ENCODE measurements around the gene STK32A.

DNA sequence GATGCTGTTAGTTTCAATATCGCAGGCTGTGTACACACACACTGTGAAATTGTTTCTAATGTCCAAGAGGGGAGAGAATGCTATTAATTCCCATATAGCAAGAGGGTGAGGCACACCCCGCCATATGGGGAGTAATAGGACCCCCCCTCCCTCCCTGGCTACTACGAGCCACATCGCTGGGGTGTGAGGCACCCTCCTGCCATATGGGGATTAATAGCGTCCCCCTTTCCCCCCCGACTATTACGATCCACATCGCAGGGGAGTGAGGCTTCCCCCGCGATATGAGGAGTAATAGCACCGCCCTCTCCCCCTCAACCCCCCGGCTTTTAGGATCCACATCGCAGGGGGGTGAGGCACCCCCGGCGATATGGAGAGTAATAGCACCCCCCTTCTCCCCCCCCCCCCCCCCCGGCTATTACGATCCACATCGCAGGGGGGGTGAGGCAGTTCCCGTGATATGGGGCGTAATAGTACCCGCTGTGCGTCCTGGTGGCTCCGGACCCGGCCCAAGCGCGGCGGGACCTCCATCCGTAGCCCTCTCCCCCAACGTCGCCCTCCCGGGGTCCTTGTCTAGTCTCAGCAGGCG is 494 bp upstream of the STK32A start:
- TF ChIP-seq POLR2A (IDR thresholded peaks at IDR 0.05) = no peak
- TF ChIP-seq, protein P1, sequence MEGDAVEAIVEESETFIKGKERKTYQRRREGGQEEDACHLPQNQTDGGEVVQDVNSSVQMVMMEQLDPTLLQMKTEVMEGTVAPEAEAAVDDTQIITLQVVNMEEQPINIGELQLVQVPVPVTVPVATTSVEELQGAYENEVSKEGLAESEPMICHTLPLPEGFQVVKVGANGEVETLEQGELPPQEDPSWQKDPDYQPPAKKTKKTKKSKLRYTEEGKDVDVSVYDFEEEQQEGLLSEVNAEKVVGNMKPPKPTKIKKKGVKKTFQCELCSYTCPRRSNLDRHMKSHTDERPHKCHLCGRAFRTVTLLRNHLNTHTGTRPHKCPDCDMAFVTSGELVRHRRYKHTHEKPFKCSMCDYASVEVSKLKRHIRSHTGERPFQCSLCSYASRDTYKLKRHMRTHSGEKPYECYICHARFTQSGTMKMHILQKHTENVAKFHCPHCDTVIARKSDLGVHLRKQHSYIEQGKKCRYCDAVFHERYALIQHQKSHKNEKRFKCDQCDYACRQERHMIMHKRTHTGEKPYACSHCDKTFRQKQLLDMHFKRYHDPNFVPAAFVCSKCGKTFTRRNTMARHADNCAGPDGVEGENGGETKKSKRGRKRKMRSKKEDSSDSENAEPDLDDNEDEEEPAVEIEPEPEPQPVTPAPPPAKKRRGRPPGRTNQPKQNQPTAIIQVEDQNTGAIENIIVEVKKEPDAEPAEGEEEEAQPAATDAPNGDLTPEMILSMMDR (IDR thresholded peaks at IDR 0.05) = no peak

Measured in heart left ventricle (tissue), 13 donors.